GM21825 (cell line): ENCODE data around the gene EPB41L2.
"Not testable (repeated sequence)": the region's sequence is repeated elsewhere in the genome, so short reads cannot be mapped to it uniquely, and the experiment has no call there.

Experiments
- ATAC-seq: cut with Tn5 transposase; IDR thresholded peaks from one replicate; pipeline ENCODE4 v1.9.1; 2021; ENCODE audit warnings: mild to moderate bottlenecking, moderate library complexity; ENCODE audit not compliant: unreplicated experiment

The EPB41L2 gene

DNA sequence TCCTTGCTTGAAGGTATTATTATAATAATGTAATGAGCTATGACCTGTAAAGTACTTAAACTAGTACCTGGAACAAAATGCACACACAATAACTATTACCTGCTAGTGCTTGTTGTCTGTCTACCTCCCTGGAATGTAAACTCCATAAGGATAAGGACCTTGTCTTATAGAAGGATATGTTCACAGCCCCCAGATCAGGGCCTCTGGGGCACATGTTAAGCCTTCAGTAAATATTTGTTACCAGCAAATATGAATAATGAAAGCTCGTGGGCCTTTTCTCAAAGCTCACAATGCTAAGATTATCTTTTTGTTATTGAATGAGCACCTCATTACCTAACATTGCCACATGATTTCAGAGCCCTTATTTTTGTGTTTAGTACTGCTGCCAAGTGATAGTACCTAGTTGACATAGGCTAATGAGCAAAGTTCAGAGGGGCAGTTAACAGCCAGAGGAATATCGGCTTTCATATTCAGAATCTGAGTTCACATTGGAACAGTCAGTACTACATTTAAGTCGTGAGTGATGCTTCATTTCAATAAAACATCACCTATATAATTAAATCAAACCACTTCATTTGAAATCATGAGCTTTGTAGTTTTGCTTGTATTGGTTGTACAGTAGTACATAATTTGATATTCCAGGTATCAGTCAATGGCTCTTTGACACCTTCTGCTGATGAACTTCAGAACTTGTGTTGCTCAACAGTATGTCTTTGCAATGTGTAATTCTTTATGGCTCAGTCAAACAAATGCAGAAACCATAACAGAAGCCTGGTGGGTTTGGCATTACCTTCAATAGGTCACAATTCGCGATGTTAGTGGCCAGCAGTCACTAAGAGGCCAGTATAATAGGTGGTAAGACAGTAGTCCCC, 247.6 kb downstream of the EPB41L2 start:
- no peak for ATAC-seq

DNA sequence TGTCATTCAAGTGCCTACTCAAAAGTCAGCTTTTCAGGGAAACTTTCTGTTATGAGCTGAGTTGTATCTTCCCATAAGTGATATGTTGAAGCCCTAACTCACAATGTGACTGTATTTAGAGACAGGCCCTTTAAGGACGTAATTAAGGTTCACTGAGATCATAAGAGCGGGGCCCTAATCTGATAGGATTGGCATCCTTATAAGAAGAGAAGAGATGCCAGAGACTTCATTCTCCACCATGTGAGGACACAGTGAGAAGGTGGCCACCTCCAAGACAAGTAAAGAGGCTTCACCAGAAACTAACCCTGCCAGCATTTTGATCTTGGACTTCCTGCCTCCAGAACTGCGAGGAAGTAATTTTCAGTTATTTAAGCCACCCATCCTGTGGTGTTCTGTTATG, 248.5 kb downstream of the EPB41L2 start:
- no peak for ATAC-seq

- ATAC-seq: no peak
Measured at GRCh38 chr6:130811932-130812331, 251.1 kb downstream of the EPB41L2 start.

- ATAC-seq: no peak
Measured at GRCh38 chr6:130810307-130811030, 252.6 kb downstream of the EPB41L2 start.

GRCh38 chr6:130801368-130801767, 261.7 kb downstream of the EPB41L2 start:
- ATAC-seq: not testable (repeated sequence)

DNA sequence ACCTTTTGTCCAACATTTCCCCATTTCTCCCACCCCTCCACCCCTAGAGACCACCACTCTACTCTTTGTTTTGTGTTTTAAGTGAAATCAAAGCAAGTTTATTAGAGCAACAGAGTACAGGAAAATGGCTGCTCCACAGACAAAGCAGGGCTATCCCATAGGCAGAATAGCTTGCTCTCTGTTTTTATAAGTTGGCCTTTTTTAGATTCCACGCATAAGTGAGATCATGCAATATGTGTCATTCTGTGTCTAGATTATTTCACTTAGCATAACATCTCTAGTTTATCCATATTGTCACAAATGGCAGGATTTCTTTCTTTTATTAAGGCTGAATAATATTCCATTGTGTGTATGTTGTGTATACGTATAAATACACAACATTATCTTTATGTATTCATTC, 266.0 kb downstream of the EPB41L2 start:
- ATAC-seq: no peak

GRCh38 chr6:130796313-130796905, 266.6 kb downstream of the EPB41L2 start:
- ATAC-seq: no peak

DNA sequence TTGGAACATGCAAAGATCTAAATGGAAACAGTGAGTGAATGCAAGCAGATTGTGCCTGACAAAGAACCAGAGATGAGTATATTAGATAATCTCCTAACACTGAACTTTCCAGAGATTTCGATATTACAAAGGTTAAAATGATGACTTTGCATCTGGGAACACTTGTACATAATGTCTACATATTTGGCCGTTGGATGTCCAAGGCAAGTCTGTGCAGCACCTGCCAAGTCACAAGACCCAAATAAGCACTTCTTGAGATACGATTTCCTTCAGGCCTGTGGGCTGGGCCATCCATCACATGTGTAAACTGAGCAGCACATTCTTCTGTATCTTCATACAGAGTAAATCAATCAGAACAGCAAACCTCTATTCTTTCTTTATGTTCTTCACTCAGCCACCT, 268.3 kb downstream of the EPB41L2 start:
- no peak for ATAC-seq

- ATAC-seq: no peak
Measured at GRCh38 chr6:130794010-130794697, 268.9 kb downstream of the EPB41L2 start.
